RWPE2 (cell line): Measurements from ENCODE around the gene FIZ1.

ENCODE experiments used
- ATAC-seq: fragments of 200-7000 bp; cut with Tn5 transposase; 3 replicates; pipeline ENCODE4 v1.9.1; 2021; ENCODE audit warnings: low read depth
- DNase-seq: peaks from one replicate; pipeline ENCODE4 v3.0.0-alpha.2; 2020; ENCODE audit warnings: low spot score
- H3K27ac ChIP-seq: fragments of 450-650 bp; 2 replicates; pipeline ENCODE4 v1.5.1; 2017; ENCODE audit warnings: mild to moderate bottlenecking; ENCODE audit not compliant: poor library complexity, severe bottlenecking
- H3K27me3 ChIP-seq: fragments of 250-450 bp; sonication (Bioruptor Pico); 2 replicates; pipeline ENCODE4 v1.5.1; 2021; ENCODE audit warnings: mild to moderate bottlenecking, moderate library complexity; ENCODE audit not compliant: insufficient read depth, poor library complexity, severe bottlenecking
- H3K36me3 ChIP-seq: fragments of 250-450 bp; sonication (Bioruptor Pico); 2 replicates; pipeline ENCODE4 v1.5.1; 2020; ENCODE audit warnings: low read depth, mild to moderate bottlenecking, moderate library complexity
- H3K4me1 ChIP-seq: fragments of 250-450 bp; sonication (Bioruptor Pico); 2 replicates; pipeline ENCODE4 v1.5.1; 2021; ENCODE audit warnings: mild to moderate bottlenecking, moderate library complexity; ENCODE audit not compliant: insufficient read depth, poor library complexity, severe bottlenecking
- H3K4me3 ChIP-seq: fragments of 250-450 bp; sonication (Bioruptor Pico); 2 replicates; pipeline ENCODE4 v1.5.1; 2021; ENCODE audit warnings: mild to moderate bottlenecking, moderate library complexity; ENCODE audit not compliant: severe bottlenecking
- H3K9me3 ChIP-seq: fragments of 250-450 bp; sonication (Bioruptor Pico); 2 replicates; pipeline ENCODE4 v1.5.1; 2021; ENCODE audit warnings: mild to moderate bottlenecking, moderate library complexity; ENCODE audit not compliant: severe bottlenecking
- CTCF ChIP-seq: fragments of 450-650 bp; IDR thresholded peaks from one replicate; pipeline ENCODE4 v1.5.1; 2017; ENCODE audit warnings: mild to moderate bottlenecking, moderate library complexity; ENCODE audit not compliant: poor library complexity, severe bottlenecking

The FIZ1 gene

GRCh38 chr19:55609326-55609725 lies 10.0 kb upstream of the FIZ1 start:
- ATAC-seq = no peak
- peaks cover 33% of the 10 kb centered on the region for H3K36me3 ChIP-seq
- H3K4me3 ChIP-seq = no peak overlapping the region
- H3K9me3 ChIP-seq = no peaks in the 10 kb centered on the region
- no peaks in the 10 kb centered on the region for H3K27me3 ChIP-seq
- no peak for TF ChIP-seq CTCF
- DNase-seq = no peak
- H3K4me1 ChIP-seq = peaks cover 6% of the 10 kb centered on the region
- H3K27ac ChIP-seq = no peak overlapping the region

- TF ChIP-seq CTCF = no peak
- ATAC-seq (no peak), DNase-seq (no peak)
- peak overlapping the region; percentile 93 for H3K27ac ChIP-seq
- H3K27me3 ChIP-seq = no peaks in the 10 kb centered on the region
- peaks cover 33% of the 10 kb centered on the region for H3K36me3 ChIP-seq
- peaks cover 6% of the 10 kb centered on the region for H3K4me1 ChIP-seq
- H3K4me3 ChIP-seq = peak overlapping the region; percentile 79
- H3K9me3 ChIP-seq = no peaks in the 10 kb centered on the region
Measured at GRCh38 chr19:55606817-55607216, 7.5 kb upstream of the FIZ1 start.

- Histone ChIP-seq H3K4me3 (peak overlapping the region; percentile 79), H3K27me3 (no peaks in the 10 kb centered on the region), H3K36me3 (peaks cover 33% of the 10 kb centered on the region), H3K9me3 (no peaks in the 10 kb centered on the region), H3K4me1 (peaks cover 7% of the 10 kb centered on the region), H3K27ac (peak overlapping the region; percentile 93)
- DNase-seq = no peak
- peak; percentile 59 for TF ChIP-seq CTCF
- no peak for ATAC-seq
Measured at GRCh38 chr19:55606471-55606787, 7.1 kb upstream of the FIZ1 start.

GRCh38 chr19:55605637-55606470 lies 6.5 kb upstream of the FIZ1 start, which contains the start of gene ZNF865:
Gene ZNF865 (plus strand): TSS chr19:55605647. CDS start chr19:55613619, 7,972 bp downstream.
- peaks cover 33% of the 10 kb centered on the region for H3K36me3 ChIP-seq
- H3K27me3 ChIP-seq = no peaks in the 10 kb centered on the region
- peak; percentile 55 for ATAC-seq
- no peak for DNase-seq
- H3K27ac ChIP-seq = peak within 1 kb of the TSS; percentile 93
- peak within 1 kb of the TSS; percentile 79 for H3K4me3 ChIP-seq
- peak; percentile 89 for TF ChIP-seq CTCF
- H3K9me3 ChIP-seq = no peaks in the 10 kb centered on the region
- peaks cover 13% of the 10 kb centered on the region for H3K4me1 ChIP-seq

- no peak for TF ChIP-seq CTCF
- ATAC-seq (peak; percentile 76), DNase-seq (peak; percentile 99)
- no peaks in the 10 kb centered on the region for H3K9me3 ChIP-seq
- peak overlapping the region; percentile 79 for H3K4me3 ChIP-seq
- peaks cover 15% of the 10 kb centered on the region for H3K4me1 ChIP-seq
- H3K36me3 ChIP-seq = peaks cover 30% of the 10 kb centered on the region
- H3K27me3 ChIP-seq = no peaks in the 10 kb centered on the region
- H3K27ac ChIP-seq = peak overlapping the region; percentile 93
Measured at GRCh38 chr19:55605207-55605636, 5.9 kb upstream of the FIZ1 start.
